Left lung (tissue), 10 donors: ENCODE data around the gene UVRAG. TPM values are rescaled to one million over a fixed set of nuclear protein-coding genes. Genes with fewer than 3 reads are reported as not detected.

Experiments used
- ATAC-seq: fragments of 200-7000 bp; cut with Tn5 transposase; one replicate; pipeline ENCODE4 v1.9.1; 2020; ENCODE audit warnings: moderate library complexity
- DNase-seq, 4 donors: peaks; one replicate each; pipeline ENCODE4 v3.0.0-alpha.2; 2013 to 2020
- H3K27ac ChIP-seq, 2 donors: fragments of 200-600 bp; sonication (generic) in 1 of 2; one replicate each; pipeline versions ENCODE4 v1.5.0 to v1.8.0; 2020 to 2021
- H3K27me3 ChIP-seq, 2 donors: fragments of 200-600 bp; sonication (generic) in 1 of 2; one replicate each; pipeline versions ENCODE4 v1.5.0 to v1.8.0; 2020 to 2021
- H3K36me3 ChIP-seq, 2 donors: fragments of 200-600 bp; sonication (generic) in 1 of 2; one replicate each; pipeline versions ENCODE4 v1.5.0 to v1.8.0; 2020 to 2021
- H3K4me1 ChIP-seq, 2 donors: fragments of 200-600 bp; one replicate each; pipeline ENCODE4 v1.8.0; 2021
- H3K4me3 ChIP-seq, 2 donors: fragments of 200-600 bp; sonication (generic) in 1 of 2; one replicate each; pipeline versions ENCODE4 v1.5.0 to v1.8.0; 2020 to 2021; ENCODE audit warnings: mild to moderate bottlenecking in 1 of 2
- H3K9me3 ChIP-seq, 2 donors: fragments of 200-600 bp; sonication (generic) in 1 of 2; one replicate each; pipeline versions ENCODE4 v1.5.0 to v1.8.0; 2020 to 2021
- CTCF ChIP-seq, 2 donors: fragments of 200-600 bp; sonication (generic) in 1 of 2; IDR thresholded peaks; one replicate each; pipeline versions ENCODE4 v1.5.0 to v1.8.0; 2021; ENCODE audit warnings: antibody characterized with exemption in 2 of 2
- intact Hi-C, 2 donors: fragments of 100-400 bp; cut with DNase I; formaldehyde crosslinking; loops; one replicate each; pipeline versions ENCODE4 v1.11.2 to v1.14.2; 2022
- polyA plus RNA-seq, 6 donors: library from polyadenylated mRNA; unstranded; fragments of 120-200 nt; gene quantifications; one replicate each; pipeline ENCODE4 v1.2.1, GENCODE V29; 2013; ENCODE audit not compliant: insufficient read length in 6 of 6
- total RNA-seq, 2 donors: library from RNA; stranded (reverse); fragmentation: NEBNext Ultra II Directional; extraction: Animal tissue kit (Norgen Biotek cat#: 25700); gene quantifications; one replicate each; pipeline ENCODE4 v1.2.1, GENCODE V29; 2021
- donor health status: DM: no; HTN: yes; CAD: no.
- donor health status: DM: no; HTN: no; CAD: no.

UVRAG gene
- total and polyA plus RNA-seq, 8 donors, result 19.3 to 36.0 (median 22.3) TPM

GRCh38 chr11:75836417-75836816 lies 21.4 kb downstream of the UVRAG start:
- no peaks in the 10 kb centered on the region for H3K27me3 ChIP-seq
- H3K4me3 ChIP-seq, result no peak overlapping the region
- no peaks in the 10 kb centered on the region for H3K9me3 ChIP-seq
- H3K27ac ChIP-seq, result no peak overlapping the region
- peaks cover 0 to 5% of the 10 kb centered on the region in 2 donors for H3K36me3 ChIP-seq
- intact Hi-C loops, result no loop called here
- peaks cover 5 to 25% of the 10 kb centered on the region in 2 donors for H3K4me1 ChIP-seq
- DNase-seq (no peak), ATAC-seq (peak; percentile 52)
- TF ChIP-seq CTCF (IDR thresholded peaks at IDR 0.05), result no peak

GRCh38 chr11:75839851-75840250 lies 24.8 kb downstream of the UVRAG start:
- no peak for ATAC-seq

GRCh38 chr11:75840522-75840921 lies 25.5 kb downstream of the UVRAG start:
- no peak for TF ChIP-seq CTCF (IDR thresholded peaks at IDR 0.05)
- no peaks in the 10 kb centered on the region for H3K27me3 ChIP-seq
- ATAC-seq (peak; percentile 77), DNase-seq (no peak)
- peak overlapping the region; percentile 14 to 31 for H3K27ac ChIP-seq
- no peaks in the 10 kb centered on the region for H3K9me3 ChIP-seq
- intact Hi-C loops, result no loop called here
- peaks cover 5 to 32% of the 10 kb centered on the region in 2 donors for H3K4me1 ChIP-seq
- no peak overlapping the region for H3K4me3 ChIP-seq
- H3K36me3 ChIP-seq, result peaks cover 0 to 5% of the 10 kb centered on the region in 2 donors

More at GRCh38 chr11:75839851-75840250, 24.8 kb downstream of the UVRAG start:
- H3K36me3 ChIP-seq, result peaks cover 0 to 5% of the 10 kb centered on the region in 2 donors
- DNase-seq, result no peak
- peak overlapping the region in 1 of 2 donors; percentile 31 for H3K27ac ChIP-seq
- intact Hi-C loops, result no loop called here
- no peaks in the 10 kb centered on the region for H3K9me3 ChIP-seq
- H3K4me1 ChIP-seq, result peaks cover 5 to 32% of the 10 kb centered on the region in 2 donors
- H3K27me3 ChIP-seq, result no peaks in the 10 kb centered on the region
- H3K4me3 ChIP-seq, result no peak overlapping the region
- TF ChIP-seq CTCF (IDR thresholded peaks at IDR 0.05), result no peak

GRCh38 chr11:75841739-75842138 lies 26.7 kb downstream of the UVRAG start:
- TF ChIP-seq CTCF (IDR thresholded peaks at IDR 0.05), result no peak
- intact Hi-C loops, result no loop called here
- no peaks in the 10 kb centered on the region for H3K27me3 ChIP-seq
- H3K4me3 ChIP-seq, result no peak overlapping the region
- H3K9me3 ChIP-seq, result no peaks in the 10 kb centered on the region
- ATAC-seq (no peak), DNase-seq (no peak)
- H3K36me3 ChIP-seq, result peaks cover 0 to 5% of the 10 kb centered on the region in 2 donors
- H3K27ac ChIP-seq, result no peak overlapping the region
- peaks cover 5 to 23% of the 10 kb centered on the region in 2 donors for H3K4me1 ChIP-seq

GRCh38 chr11:75845324-75845723 lies 30.3 kb downstream of the UVRAG start:
- Histone ChIP-seq H3K9me3 (no peaks in the 10 kb centered on the region), H3K4me1 (peaks cover 5 to 26% of the 10 kb centered on the region in 2 donors), H3K36me3 (no peaks in the 10 kb centered on the region), H3K4me3 (no peak overlapping the region), H3K27me3 (no peaks in the 10 kb centered on the region), H3K27ac (no peak overlapping the region)
- ATAC-seq (no peak), DNase-seq (no peak)
- no peak for TF ChIP-seq CTCF (IDR thresholded peaks at IDR 0.05)
- intact Hi-C loops, result no loop called here
